COLO668 (cell line): ENCODE data around the gene XPO6.
"Not testable (repeated sequence)": the region's sequence is repeated elsewhere in the genome, so short reads cannot be mapped to it uniquely, and the experiment has no call there.

ENCODE experiments used
- DNase-seq: peaks from one replicate; lab custom pipeline; 2025; ENCODE audit not compliant: unreplicated experiment; lab: John Stamatoyannopoulos, UW

The XPO6 gene

GRCh38 chr16:28118637-28119036 is 93.1 kb downstream of the XPO6 start:
- no peak for DNase-seq

GRCh38 chr16:28117168-28117565 is 94.6 kb downstream of the XPO6 start:
- no peak for DNase-seq

DNA sequence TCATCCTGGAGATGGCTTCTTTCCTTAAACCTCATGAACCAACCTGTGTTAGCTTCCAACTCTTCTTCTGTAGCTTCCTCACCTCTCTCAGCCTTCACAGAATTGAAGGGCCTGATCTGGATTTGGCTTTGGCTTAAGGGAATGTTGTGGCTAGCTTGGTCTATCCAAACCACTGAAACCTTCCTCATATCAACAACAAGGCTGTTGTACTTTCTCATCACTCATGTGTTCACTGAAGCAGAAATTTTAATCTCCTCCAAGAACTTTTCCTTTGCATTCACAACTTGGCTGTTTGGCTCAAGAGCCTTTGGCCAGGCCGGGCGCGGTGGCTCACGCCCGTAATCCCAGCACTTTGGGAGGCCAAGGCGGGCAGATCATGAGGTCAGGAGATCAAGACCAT is 95.9 kb downstream of the XPO6 start:
- DNase-seq = not testable (repeated sequence)

GRCh38 chr16:28112908-28113307 is 98.9 kb downstream of the XPO6 start:
- DNase-seq = no peak

DNA sequence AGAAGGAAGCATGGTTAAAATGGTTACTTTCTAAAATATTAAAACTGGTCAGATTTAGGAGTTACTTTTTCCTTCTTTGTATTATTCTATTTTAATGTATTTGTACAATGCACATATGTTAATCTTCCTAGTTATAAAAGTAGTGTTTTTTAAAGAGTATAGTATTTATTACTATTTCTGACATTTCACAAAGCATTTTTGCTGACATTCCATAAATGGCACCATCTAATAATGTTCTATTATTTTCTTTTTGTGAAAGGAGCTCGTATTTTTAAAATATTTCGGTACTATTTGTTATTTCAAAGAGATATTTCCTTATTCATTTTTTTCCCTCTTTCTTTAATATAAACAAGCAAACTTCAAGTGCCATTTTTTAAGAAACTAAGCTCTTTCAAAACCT is 100.8 kb downstream of the XPO6 start:
- DNase-seq = no peak

DNA sequence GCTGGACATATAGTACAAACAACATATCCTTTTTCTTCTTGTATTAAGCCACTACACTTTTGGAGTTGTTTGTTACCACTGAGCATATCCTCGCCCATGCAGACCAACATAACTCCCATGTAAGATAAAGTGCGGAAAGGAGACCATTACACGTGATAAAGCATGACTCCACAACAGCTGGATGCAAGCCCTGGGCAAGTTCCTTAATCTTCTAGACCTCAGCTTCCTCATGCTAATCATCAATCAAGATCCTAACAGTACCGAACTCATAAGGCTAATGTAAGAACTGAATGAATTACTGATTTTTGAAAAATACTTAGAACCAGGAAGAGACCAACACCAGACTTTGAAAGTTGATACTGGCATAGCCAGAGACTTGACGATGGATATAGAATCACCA is 101.3 kb downstream of the XPO6 start:
- no peak for DNase-seq

DNA sequence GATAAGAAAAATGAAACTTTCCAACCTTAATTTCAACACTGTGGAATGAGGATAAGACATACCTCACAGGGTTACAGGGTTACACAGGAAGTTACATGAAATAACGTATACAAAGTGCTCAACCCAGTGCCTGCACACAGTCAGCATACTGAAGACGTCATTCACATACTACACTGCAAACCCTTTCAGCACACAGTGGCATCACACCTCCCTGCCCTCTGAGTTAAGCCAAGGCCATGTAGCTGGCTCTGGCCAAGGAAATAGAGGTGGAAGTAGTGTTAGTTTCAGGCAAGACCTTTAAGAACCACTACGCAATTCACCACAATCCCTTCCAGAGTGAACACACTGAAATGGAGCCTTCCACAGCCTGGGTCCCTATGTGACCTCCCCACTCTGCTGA is 101.7 kb downstream of the XPO6 start:
- no peak for DNase-seq

GRCh38 chr16:28108590-28109247 is 103.0 kb downstream of the XPO6 start:
- no peak for DNase-seq

DNA sequence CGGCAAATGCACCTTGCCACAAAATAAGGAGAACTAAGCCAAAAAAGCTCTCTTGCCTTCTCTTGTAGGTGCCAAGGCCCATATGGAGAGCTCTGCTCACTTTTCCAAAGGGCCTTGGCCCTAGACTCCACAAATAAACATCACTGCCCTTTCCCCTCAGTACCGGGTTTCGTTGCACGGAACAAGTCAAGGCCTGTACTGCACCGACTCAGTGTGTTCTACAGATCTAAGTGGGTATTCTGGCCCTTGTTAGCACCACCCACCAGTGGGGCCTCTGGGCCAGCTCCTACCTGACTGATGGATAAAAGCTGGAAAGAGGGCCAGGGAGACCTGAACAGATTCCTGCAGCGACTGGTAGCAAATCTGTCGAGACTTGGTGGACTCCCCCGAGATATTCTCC is 104.5 kb downstream of the XPO6 start:
- no peak for DNase-seq

GRCh38 chr16:28106467-28107215 is 105.1 kb downstream of the XPO6 start:
- DNase-seq = no peak

DNA sequence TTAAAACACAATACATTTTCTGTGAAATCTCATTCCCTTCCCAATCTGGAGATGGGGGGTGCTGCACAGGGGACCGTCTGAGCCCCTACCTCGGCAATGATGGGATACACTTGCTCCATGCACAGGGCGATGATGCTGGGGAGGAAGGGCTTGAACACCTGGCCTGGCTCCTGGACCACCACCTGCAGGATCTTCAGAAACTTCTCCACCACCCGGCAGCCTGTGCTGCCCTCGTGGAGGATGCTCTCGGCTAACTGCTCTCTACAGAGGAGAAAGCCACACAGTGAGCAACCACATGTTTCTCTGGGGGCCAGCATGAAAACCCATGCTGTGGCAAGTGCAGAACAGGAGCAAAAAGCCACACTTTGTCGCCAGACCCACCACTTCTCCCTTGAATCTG is 105.8 kb downstream of the XPO6 start:
- DNase-seq = no peak

- no peak for DNase-seq
These were observed 106.5 kb downstream of the XPO6 start for GRCh38 chr16:28105297-28105696.

DNA sequence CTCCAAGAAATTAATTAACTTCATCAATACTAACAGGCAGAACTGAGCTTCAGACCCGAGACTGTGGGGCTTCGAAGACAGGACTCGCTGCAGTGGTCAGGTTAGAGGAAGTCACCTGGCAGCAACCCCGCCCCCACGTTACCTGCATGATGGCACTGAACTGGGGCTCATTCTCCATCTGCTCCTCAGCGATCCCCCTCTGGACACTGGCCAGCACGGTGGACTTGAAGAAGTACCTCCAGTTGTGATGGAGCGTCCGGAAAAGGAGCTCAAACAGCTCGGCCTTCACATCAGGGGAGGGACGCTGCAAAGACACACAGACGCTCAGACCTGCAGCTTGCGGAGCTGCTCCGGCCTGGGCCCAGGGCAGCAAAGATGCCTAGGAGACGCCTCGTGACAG is 107.4 kb downstream of the XPO6 start:
- no peak for DNase-seq

- DNase-seq = no peak
These were observed 108.1 kb downstream of the XPO6 start for GRCh38 chr16:28103516-28104170.

DNA sequence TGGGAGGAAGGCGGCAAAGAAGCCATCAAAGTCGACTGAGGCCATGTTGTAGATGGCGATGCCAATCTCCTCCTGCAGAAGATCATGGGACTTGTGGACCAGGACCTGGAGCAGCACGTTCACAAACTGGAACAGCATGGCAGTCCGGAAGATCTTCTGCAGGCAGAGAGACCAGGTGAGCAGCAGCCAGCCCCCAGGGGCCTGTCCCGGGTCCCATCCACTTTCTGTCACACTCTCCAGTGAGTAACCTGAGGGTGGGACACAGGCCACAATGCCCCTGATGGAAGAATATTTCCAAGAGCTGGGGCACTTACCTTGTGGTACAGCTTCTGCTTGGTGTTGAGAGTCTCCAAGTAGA is 110.3 kb downstream of the XPO6 start:
- DNase-seq = no peak

GRCh38 chr16:28100810-28101532 is 110.8 kb downstream of the XPO6 start:
- no peak for DNase-seq

GRCh38 chr16:28098959-28099945 is 112.5 kb downstream of the XPO6 start:
- DNase-seq = no peak

GRCh38 chr16:28098171-28098958 is 113.4 kb downstream of the XPO6 start:
- DNase-seq = no peak

DNA sequence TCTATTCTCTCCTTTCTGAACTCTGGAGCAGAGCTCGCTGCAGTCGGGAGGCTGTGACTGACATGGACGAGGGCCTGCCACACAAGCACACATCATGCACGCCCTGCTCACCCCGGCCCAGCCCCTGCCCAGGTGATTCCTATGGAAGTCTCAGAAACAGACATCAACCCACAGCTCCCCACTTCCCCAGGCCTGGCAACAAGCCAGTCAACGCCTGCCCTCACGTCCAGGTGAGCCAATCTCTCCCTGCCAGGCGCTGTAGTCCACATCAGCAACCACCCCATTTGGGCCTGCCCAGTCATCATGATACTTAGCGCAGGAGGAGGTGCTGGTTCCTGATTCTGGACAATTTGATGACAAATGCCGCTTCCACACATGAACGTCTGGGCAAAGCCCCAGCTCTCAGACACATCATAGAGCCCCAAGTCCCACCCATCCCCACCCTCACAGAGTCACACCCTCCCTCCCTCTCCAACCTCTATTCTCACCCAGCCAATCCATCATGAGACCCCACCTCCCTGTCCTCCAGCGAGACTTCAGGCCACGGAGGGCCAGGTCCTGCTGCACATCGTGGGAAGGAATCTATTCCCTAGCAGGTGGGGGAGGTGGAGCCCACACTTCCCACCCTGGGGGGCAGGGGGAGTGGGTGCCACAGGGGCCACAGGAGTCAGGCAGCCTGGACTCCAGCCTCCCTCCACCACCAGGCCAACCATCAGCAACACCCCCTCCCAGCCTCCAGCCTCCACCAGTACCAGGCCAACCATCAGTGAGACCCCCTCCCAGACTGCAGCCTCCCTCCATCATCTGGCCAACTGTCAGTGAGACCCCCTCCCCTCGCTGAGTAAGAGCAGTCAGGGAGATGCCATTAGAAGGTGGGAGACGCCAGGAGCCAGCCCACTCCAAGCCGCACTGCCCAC is 114.5 kb downstream of the XPO6 start:
- DNase-seq = no peak
